Stimulated activated CD8-positive, alpha-beta memory T cell treated with anti-CD3 and anti-CD28 coated beads, Interleukin-2, amount 100 ng/mL, for 1 hour (primary cell): ENCODE data around the gene SEPHS1.

Experiments
- DNase-seq, 2 donors: peaks; one replicate each; pipeline ENCODE4 v3.0.0-alpha.2; 2020; ENCODE audit warnings: low read depth in 2 of 2

Gene SEPHS1

GRCh38 chr10:13328126-13328525, 20.0 kb downstream of the SEPHS1 start:
- DNase-seq, result no peak

DNA sequence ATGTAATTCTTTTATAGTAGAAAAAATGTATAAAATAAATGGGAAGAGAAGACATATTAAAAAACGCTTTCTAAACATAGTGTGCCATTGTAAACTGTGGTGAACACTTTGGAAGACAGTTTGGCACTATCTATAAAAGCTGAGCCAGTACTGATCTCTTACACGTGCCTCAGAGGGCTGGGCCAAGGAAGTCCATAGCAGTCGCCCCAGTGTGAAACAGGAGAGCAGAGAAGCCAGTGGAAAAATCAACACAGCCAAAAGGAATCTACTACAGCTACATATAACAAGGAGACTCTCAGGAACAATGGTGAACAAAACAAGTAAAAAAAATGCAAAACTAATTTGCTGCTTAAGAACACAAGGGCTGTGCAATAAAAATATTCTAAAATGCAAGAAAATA, 20.6 kb downstream of the SEPHS1 start:
- DNase-seq, result no peak

- DNase-seq, result no peak
These were observed 25.4 kb downstream of the SEPHS1 start for GRCh38 chr10:13322615-13323148.

DNA sequence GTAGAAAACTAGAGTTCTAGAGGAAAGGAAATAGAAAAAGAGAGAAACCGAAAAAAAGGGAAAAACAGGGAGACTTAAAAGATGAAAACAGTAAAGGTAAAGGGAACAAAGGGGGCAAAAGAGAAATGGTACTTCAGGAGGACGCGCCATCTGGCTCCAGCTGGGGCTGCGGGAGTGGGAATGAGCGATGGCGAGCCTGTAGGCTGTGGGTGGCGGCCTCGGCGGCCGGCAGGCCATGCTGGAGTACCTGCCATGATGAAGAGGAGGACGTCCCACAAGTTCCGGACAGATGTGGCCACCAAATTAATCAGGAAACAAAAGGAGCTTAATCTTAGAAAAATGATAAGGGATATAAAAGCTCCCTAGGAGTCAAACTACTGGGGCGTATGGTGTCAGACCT, 26.5 kb downstream of the SEPHS1 start:
- no peak for DNase-seq

DNA sequence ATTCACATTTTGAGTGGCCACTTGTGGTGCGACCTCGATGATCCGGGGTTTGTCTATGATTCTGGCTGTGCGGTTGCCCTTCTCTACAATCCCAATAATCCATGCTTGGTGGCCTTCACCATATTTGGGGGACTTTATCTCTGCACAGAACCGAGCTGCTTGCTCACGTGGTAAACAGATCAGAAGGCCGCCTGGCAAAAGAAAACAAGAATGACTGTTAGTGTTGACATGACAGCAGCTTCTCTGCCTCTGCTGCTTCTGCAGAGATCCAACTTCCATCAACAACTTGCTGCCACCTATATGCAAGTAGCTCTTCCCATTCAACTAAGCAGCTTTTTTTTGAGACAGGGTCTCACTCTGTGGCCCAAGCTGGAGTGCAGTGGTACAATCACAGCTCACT, 28.9 kb downstream of the SEPHS1 start:
- DNase-seq, result no peak

DNA sequence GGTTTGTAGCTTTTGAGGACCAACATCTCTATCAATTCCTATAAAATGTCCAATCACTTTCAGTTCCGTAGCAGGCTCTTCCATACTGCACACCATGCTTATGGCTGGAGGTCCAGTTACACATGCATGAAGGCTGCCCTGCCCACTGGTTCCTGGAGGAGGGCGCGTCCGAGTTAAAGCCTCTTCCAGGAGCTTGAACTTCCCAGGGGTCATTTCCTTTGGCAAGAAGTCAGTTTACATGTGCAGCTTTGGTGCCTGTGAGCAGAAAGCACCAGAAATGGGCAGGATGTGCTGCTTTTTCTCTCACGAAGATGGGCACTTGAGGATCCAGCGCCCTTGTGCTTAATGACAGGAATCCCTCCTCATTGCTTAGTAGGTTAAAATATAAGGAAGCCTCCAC, 30.6 kb downstream of the SEPHS1 start:
- no peak for DNase-seq

DNA sequence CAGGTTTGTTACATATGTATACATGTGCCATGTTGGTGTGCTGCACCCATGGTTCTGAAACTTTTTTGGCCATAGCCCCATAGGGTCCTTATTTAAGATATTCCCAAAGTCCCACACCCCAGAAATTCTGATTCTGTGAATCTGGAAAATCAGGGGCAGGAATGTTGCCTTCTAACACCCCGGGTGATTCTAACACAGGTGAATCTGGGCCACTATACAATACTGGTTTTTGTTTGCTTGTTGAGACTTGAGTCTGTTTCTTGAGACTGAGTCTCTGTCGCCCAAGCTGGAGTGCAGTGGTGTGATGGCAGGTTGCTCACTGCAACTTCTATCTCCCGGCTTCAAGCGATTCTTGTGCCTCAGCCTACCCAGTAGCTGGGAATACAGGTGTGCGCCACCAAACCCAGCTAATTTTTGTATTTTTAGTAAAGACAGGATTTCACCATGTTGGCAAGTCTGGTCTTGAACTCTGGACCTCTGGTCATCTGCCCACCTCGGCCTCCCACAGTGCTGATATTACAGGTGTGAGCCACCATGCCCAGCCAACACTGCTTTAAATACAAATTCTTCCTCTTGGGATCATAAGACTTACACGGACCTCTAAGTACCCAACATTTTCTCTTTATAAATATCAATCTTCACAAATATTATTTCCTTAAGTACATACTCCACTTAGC, 31.3 kb downstream of the SEPHS1 start:
- no peak for DNase-seq

GRCh38 chr10:13315361-13315760, 32.7 kb downstream of the SEPHS1 start:
- DNase-seq, result no peak

DNA sequence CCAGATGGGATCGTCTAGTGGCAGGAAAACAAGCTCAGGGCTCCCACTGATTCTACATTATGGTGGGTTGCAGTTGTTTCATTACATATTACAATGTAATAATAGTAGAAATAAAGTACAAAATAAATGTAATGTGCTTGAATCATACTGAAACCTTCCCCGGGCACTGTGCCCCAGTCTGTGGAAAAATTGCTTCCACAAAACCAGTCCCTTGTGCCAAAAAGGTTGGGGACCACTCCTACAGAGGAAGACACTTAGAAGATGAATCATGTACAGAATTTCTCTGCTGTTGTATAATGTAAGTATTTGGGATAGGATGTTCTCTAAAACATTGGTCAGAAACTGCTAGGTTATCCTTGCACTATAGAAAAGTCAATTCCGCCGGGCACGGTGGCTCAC, 36.9 kb downstream of the SEPHS1 start:
- DNase-seq, result no peak

DNA sequence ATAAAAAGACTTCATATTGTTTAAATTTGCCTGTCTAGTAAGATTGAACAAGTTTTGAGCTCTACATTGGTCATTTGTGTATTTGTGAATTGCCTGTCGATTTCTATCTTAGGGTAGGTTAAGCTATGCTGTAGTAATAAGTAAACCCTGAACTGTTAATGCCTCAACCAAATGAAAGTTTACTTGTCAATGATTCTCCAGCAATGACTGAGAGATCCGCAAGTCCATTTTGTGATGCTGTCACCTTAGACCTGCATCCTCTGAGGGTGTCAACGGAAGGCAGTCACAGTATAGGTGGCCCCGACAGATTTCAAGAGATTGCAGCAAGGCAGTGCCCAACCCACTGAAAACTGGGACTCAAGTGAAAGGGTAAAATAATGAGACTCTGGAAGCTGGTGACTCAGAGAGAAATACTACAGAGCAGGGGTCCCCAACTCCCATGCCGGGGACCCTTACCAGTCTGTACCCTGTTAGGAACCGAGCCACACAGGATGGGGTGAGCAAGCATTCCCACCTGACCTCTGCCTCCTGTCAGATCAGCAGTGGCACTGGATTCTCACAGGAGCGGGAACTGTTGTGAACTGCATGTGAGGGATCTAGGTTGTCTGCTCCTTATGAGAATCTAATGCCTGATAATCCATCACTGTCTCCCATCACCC, 37.4 kb downstream of the SEPHS1 start:
- no peak for DNase-seq

GRCh38 chr10:13309792-13310191, 38.3 kb downstream of the SEPHS1 start:
- DNase-seq, result no peak

- DNase-seq, result no peak
These were observed 40.0 kb downstream of the SEPHS1 start for GRCh38 chr10:13308096-13308495.

- no peak for DNase-seq
These were observed 42.0 kb downstream of the SEPHS1 start for GRCh38 chr10:13306103-13306502.

DNA sequence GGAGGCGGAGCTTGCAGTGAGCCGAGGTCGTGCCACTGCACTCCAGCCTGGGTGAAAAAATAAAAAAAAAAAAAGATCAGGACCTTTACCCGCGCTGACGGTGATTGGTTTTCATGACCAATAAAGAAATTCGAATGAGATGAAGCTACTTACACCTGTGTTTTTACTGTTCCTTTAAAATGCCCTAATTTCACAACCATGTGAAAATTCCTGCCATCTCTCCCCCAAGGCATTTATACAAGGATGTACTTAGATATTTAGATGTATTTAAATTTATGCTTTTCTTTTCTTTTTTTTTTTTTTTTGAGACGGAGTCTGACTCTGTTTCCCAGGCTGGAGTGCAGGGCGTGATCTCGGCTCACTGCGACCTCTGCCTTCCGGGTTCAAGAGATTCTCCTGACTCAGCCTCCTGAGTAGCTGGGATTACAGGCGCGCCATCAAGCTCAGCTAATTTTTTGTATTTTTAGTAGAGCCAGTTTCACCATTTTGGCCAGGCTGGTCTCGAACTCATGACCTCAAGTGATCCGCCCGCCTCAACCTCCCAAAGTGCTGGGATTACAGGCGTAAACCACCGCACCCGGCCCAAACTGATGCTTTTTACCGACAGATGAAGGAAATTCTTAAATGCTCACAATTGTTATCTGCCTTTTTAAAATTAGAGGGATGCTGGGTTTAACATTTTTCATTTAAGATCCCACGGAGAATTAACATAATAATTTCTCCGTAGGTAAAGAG, 45.1 kb downstream of the SEPHS1 start:
- no peak for DNase-seq

- DNase-seq, result peak; percentile 58 to 71
These were observed 48.4 kb downstream of the SEPHS1 start, which contains the start of gene PHYH for GRCh38 chr10:13299437-13300287. Gene PHYH (minus strand): TSS chr10:13300064. CDS start chr10:13300042, 22 bp downstream.

DNA sequence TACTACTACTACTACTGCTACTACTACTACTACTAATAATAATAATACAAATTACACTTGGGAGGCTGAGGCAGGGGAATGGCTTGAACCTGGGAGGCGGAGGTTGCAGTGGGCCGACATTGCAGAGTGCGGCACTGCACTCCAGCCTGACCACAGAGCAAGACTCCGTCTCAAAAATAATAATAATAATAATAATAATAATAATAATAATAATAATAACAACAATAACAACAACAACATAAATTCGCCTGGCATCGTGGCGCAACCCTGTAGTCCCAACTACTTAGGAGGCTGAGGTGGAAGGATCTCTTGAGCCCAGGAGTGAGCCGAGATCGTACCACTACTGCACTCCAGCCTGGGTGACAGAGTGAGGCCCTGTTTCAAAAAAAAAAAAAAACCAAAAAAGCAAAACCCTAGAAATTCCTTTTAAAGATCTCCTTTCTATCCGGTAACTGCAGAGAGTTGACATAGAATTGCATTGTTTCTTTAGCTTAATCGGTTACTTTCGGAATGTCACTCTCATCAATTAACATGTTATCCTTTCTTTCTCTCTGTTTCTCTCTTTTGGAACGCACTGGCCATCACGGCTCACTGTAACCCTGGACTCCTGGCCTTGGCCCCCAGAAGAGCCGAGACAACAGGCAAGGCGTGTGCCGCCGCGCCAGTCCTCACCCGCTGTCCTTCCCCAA, 49.2 kb downstream of the SEPHS1 start:
- DNase-seq, result no peak

DNA sequence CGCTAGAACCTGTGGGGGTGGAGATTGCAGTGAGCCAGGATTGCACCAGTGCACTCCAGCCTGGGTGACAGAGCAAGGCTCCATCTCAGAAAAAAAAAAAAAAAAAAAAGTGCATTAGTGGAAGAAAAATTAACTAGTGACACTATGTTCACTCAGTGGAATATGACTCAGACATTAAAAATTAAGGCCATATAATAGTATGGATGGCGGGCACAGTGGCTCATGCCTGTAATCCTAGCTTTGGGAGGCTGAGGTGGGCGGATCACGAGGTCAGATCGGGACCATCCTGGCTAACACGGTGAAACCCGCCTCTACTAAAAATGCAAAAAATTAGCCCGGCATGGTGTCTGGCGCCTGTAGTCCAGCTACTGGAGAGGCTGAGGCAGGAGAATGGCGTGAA, 51.6 kb downstream of the SEPHS1 start:
- DNase-seq, result no peak

GRCh38 chr10:13294784-13295183, 53.3 kb downstream of the SEPHS1 start:
- no peak for DNase-seq

GRCh38 chr10:13291821-13292773, 56.0 kb downstream of the SEPHS1 start:
- DNase-seq, result no peak

DNA sequence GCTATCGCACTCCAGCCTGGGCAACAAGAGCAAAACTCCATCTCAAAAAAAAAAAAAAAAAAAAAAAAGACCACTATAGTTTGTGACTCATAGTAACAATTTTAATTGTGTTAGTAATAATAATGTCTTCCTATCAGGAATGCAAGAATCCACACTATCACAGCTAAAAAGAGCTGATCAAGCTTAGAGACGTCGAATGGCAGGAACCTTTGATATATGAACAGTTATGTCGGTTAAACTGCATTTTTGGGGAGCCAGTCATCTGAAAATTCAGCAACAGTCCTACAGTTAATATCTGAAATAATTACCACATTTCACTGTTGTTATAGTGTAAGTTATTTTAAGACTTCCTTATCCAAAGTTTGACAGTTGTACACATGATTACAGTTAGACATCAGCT, 57.0 kb downstream of the SEPHS1 start:
- no peak for DNase-seq
